Measurements from ENCODE around the gene HSH2D.

GRCh38 chr19:16098821-16099220 is 44.7 kb upstream of the HSH2D start:
- TF ChIP-seq POLR2A (IDR thresholded peaks at IDR 0.05) (no peak), CTCF (IDR thresholded peaks at IDR 0.05) (no peak)

Data from Peyer's patch (tissue), 4 donors.